Neural cell (in vitro differentiated cells): Measurements from ENCODE around the gene EMID1.

Source experiments
- EZH2 ChIP-seq: fragments of 200-600, 300-800 bp; shearing (Covaris generic), sonication (generic); IDR thresholded peaks from 2 replicates; pipeline ENCODE4 v1.6.1; 2014; ENCODE audit warnings: antibody characterized with exemption, low read length, borderline replicate concordance, mild to moderate bottlenecking; ENCODE audit not compliant: insufficient read depth, poor library complexity, severe bottlenecking
- MXI1 ChIP-seq: fragments of 450-650 bp; conservative IDR thresholded peaks from 2 replicates; pipeline ENCODE4 v1.6.1; 2014; ENCODE audit warnings: antibody characterized with exemption, mild to moderate bottlenecking; ENCODE audit not compliant: poor library complexity, severe bottlenecking

- TF ChIP-seq EZH2: no peak
- TF ChIP-seq MXI1: no peak
These were observed 52.1 kb downstream of the EMID1 start for GRCh38 chr22:29257751-29258181.
